Measurements from ENCODE around the gene PKP4.
"Not testable (repeated sequence)": the region's sequence is repeated elsewhere in the genome, so short reads cannot be mapped to it uniquely, and the experiment has no call there.

The PKP4 gene

GRCh38 chr2:158473300-158473699 is 16.5 kb downstream of the PKP4 start:
- not testable (repeated sequence) for DNase-seq

GRCh38 chr2:158473719-158474392 is 17.1 kb downstream of the PKP4 start:
- DNase-seq = no peak

GRCh38 chr2:158474526-158475011 is 17.8 kb downstream of the PKP4 start:
- DNase-seq = not testable (repeated sequence)

GRCh38 chr2:158477202-158477601 is 20.4 kb downstream of the PKP4 start:
- DNase-seq = no peak

GRCh38 chr2:158478237-158478636 is 21.5 kb downstream of the PKP4 start:
- no peak for DNase-seq

GRCh38 chr2:158478816-158479215 is 22.1 kb downstream of the PKP4 start:
- no peak for DNase-seq

- no peak for DNase-seq
Observed at GRCh38 chr2:158481116-158481515, 24.4 kb downstream of the PKP4 start.

GRCh38 chr2:158482594-158482993 is 25.8 kb downstream of the PKP4 start:
- DNase-seq = no peak

GRCh38 chr2:158484892-158485556 is 28.3 kb downstream of the PKP4 start:
- no peak for DNase-seq

GRCh38 chr2:158486150-158486969 is 29.6 kb downstream of the PKP4 start:
- DNase-seq = no peak

- DNase-seq = no peak
Observed at GRCh38 chr2:158486970-158487325, 30.2 kb downstream of the PKP4 start.

GRCh38 chr2:158487419-158487818 is 30.7 kb downstream of the PKP4 start:
- no peak for DNase-seq

- DNase-seq = no peak
Observed at GRCh38 chr2:158488442-158489216, 31.9 kb downstream of the PKP4 start.

GRCh38 chr2:158489366-158490112 is 32.8 kb downstream of the PKP4 start:
- no peak for DNase-seq

GRCh38 chr2:158491072-158491471 is 34.3 kb downstream of the PKP4 start:
- no peak for DNase-seq

GRCh38 chr2:158493458-158493857 is 36.7 kb downstream of the PKP4 start:
- no peak for DNase-seq

GRCh38 chr2:158495175-158495574 is 38.4 kb downstream of the PKP4 start:
- DNase-seq = no peak

GRCh38 chr2:158496986-158497385 is 40.2 kb downstream of the PKP4 start:
- DNase-seq = no peak

GRCh38 chr2:158497486-158497885 is 40.7 kb downstream of the PKP4 start:
- DNase-seq = no peak

GRCh38 chr2:158498043-158498748 is 41.4 kb downstream of the PKP4 start:
- no peak for DNase-seq

GRCh38 chr2:158498749-158499136 is 42.0 kb downstream of the PKP4 start:
- DNase-seq = no peak

- no peak for DNase-seq
Observed at GRCh38 chr2:158499383-158499782, 42.6 kb downstream of the PKP4 start.
